Measurements from ENCODE around the gene TLE2.
"Not testable (repeated sequence)": the region's sequence is repeated elsewhere in the genome, so short reads cannot be mapped to it uniquely, and the experiment has no call there.

Gene TLE2

DNA sequence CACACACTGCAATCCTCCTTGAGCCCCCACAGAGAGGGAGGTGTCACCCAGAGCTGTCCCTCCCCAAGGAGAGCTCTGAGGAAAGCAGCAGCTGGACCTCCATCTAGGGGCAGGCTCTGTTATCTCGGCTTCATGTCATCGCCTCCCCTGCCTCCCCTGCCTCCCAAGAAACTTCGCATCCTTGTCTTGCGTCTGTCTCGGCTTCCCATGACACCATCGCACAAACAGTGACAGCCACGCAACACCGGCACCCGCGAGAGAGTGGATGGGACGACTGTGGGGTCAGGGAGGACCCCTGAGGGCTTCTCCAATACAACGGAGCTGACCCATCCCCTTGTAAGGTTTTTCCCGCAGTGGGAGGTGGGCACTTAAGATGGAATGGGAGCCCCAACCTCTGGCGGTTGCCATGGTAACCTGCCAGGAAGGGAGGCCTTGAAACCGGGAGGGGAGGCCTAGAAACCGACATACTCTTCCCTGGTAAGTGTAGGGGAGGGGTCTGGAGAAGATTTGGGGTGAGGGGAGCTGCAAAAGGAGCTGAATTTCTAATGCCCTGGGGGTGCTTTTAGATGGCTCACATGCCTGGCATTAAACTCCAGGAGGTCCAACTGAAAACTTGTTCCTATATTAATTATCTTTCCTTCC, 16.3 kb downstream of the TLE2 start:
- DNase-seq (ENCODE audit: low spot score), result no peak

DNA sequence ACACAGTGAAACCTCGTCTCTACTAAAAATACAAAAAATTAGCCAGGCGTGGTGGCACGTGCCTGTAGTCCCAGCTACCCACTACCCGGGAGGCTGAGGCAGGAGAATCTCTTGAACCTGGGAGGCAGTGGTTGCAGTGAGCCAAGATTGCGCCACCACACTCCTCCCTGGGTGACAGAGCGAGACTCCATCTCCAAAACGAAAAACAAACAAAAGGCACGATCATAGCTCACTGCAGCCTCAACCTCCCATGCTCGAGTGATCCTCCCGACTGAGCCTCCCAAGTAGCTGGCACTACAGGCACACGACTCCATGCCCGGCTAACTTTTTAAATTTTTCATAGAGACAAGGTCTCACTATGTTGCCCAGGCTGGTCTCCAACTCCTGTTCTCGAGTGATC, 17.0 kb downstream of the TLE2 start:
- DNase-seq (ENCODE audit: low spot score), result not testable (repeated sequence)

DNA sequence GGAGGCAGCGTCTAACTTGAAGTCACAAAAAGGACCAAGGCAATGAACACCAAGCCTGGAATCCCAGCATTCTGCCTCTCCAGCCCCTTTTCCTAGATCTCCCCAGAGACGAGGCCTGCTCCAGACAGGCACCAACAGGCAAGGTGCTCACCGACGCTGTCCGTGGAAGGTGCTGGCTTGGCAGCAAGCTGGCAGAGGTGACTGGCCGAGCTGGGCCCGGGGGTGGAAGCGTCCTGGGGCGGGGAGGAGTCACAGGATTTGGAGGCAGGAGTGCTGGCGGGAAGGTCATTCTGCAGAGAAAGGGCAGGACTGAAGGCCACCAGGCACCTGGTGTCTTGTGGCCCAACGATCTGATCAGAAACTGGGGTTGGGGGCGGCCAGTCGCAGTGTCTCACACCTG, 18.2 kb downstream of the TLE2 start:
- DNase-seq (ENCODE audit: low spot score), result no peak

DNA sequence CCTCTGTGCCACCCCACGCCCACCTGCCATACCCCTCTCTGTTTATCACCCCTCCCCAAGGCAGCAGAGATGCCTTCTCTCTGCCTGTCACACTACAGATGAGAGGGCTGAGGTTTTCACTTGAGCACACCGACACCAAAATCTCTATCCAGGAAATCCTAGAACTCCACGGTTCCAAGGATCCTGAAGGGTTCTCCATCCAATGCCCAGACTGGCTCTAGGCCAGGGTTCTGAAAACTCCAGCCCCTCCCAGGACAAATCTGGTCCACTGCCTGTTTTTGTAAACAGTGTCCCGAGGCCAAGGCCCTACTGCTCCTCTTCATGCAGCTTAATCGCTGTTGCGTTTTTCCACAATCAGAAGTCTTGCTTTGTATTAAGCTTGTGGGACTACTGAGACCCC, 20.1 kb downstream of the TLE2 start:
- DNase-seq (ENCODE audit: low spot score), result no peak

DNA sequence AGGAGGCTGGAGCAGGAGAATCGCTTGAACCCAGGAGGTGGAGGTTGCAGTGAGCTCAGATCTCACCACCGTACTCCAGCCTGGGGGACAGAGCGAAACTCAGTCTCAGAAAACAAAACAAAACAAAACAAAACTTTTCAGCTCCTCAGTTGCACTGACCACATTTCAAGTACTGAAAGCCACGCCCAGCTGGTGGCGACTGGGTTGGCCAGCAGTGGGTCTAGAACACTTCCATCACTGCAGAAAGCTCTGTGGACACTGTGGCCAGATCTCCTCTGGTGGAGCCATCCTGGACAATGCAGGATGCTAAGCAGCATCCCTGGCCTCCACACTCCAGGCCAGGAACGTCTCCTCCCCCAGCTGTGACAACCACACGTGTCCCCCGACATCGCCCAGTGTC, 21.1 kb downstream of the TLE2 start:
- no peak for DNase-seq (ENCODE audit: low spot score)

DNA sequence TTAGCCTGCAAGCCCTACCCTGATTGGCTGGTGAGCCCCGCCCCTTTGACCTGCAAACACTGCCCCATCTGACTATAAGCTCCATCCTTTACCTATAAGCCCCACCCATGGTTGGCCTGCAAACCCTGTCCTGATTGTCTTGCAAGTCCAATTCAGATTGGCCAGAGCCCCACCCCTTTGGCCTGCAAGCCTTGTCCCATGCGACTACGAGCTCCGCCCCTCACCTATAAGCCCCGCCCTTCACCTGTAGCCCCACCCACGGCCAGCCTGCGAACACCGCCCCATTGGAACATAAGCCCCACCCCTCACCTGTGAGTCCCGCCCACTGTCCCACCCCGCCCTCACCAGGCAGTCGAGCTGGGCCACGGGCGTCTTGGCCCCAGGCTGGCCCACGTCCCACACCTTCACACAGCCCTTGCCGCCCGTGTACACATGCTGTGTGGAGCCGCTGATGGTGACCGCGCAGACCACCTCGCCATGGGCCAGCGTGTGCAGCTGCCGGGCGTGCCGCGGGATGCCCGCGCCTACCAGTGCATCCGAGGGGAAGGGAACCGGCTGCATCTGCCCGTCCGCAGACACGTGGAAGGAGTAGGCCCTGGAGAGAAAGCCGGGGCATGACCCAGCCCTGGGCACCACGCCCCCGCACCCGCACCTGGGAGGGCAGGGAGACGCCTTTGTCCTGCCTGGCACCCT, 22.9 kb downstream of the TLE2 start:
- no peak for DNase-seq (ENCODE audit: low spot score)

DNA sequence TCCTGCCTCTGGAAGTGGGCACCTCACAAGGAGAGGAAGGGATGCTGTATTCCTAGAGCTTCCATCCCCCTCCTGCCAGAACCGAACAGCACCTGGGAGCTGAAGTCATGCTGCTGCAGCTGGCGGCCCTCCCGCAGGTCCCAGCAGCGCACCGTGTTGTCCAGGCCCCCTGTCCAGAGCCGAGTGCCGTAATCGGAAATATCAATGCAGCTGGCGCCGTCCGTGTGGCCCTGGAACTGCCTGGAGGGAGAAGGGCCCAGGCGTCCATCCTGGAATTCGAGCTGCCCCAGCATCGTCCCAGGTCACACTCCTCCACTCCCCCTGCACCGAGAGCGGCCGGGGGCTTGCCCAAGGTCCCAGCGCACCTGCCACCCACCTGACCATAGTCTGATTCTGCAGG, 23.7 kb downstream of the TLE2 start:
- DNase-seq (ENCODE audit: low spot score), result no peak

DNA sequence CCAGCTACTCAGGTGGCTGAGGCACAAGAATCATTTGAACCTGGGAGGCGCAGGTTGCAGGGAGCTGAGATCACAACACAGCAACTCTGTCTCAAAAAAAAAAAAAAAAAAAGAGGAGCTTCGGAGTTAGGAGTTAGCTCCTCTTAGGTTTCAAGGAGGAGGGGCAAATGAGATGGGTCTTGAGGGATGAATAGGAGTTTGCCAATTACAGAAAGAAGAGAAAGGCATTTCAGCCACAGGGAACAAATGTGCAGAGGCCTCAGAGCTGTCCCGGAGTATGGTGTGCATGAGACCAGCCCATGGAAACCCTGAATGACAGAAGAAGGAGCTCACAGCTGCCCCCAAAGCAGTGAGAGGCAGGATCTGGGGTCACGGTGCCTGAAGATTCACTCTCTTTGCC, 24.6 kb downstream of the TLE2 start:
- no peak for DNase-seq (ENCODE audit: low spot score)

DNA sequence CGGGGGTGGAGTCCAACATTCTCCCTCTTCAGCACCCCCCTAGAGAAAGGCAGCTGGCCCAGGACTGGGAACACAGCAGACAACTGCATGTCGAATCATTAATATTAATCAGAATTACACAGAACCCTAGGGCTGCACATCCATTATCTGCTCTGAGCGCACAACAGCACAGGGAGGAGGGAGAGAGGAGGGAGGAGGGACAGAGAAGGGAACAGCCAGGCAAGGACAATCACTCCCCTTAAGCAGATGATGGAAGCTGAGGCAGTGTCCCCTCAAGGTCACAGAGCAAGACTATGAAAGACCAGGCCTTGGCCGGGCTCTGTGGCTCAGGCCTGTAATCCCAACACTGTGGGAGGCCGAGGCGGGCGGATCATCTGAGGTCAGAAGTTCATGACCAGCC, 26.0 kb downstream of the TLE2 start:
- DNase-seq (ENCODE audit: low spot score), result no peak

DNA sequence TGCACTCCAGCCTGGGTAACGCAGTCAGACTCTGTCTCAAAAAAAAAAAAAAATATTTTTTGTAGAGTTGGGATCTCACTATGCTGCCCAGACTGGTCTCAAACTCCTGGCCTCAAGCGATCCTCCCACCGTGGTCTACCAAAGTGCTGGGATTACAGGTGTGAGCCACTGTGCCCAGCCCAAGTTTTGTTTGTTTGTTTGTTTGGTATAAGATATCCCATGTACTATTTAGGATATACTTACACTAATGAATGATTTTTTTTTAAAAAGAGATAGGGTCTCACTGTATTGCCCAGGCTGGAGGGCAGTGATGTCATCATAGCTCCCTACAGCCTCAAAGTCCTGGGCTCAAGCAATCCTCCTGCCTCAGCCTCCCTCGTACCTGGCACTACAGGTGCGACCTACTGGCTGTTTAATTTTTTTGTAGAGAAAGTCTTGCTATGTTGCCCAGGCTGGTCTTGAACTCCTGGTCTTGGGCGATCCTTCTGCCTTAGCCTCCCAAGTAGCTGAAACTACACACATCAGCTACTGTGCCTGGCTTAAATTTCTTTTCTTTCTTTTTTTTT, 27.8 kb downstream of the TLE2 start:
- DNase-seq (ENCODE audit: low spot score), result no peak

DNA sequence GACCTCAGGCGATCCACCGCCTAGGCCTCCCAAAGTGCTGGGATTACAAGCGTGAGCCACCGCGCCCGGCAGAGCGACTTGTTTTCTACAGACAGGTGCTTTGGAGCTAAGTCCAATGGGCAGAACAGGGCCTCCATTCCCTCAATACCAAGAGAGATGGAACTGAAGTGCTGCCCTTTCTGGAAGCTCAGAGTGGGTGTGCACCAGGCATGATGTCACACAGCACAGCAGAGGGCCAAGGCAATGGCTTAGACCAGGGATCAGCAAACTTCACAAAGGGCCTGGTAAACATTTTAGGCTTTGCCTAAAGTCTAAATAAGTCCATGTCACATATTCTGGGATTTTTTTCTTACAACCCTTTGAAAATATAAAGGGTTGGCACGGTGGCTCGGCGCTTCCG, 30.4 kb downstream of the TLE2 start:
- DNase-seq (ENCODE audit: low spot score), result no peak

DNA sequence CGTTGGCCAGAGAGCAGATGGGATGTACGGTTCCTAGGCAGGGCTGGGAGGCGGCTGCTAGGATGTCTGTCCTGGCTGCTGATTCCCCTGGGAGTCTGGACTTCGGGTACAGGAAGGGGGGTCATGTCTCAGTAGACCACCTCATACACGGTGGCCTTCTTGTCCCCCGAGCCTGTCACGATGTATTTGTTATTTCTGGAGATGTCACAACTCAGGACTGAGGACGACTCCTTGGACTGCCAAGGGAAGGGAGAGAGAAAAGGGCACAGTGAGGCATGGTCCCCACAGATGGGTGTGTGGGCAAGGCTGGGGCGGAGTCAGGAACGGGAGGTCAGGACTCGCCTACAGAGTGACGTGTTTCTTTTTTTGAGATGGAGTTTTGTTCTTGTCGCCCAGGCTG, 31.4 kb downstream of the TLE2 start:
- DNase-seq (ENCODE audit: low spot score), result no peak

DNA sequence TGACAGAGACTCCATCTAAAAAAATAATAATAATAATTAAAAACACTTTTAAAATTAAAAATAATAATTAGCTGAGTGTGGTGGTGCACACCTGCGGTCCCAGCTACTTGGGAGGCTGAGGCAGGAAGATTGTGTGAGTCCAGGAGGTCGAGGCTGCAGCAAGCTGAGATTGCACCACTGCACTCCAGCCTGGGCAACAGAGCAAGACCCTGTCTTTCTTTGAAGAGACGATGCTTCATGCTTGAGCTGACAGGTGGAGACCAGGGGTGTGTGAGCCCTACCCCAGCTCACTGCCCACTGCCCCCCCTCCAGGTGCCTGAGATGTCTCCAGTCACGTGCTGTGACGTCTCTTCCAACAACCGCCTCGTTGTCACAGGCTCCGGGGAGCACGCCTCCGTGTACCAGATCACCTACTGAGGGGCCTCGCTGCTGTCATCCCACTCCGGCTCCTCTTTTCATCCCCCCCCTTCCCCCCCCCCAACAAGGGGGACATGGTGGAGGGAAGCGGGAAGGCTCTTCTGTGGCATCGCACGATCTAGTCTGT, 34.4 kb downstream of the TLE2 start:
- no peak for DNase-seq (ENCODE audit: low spot score)

DNA sequence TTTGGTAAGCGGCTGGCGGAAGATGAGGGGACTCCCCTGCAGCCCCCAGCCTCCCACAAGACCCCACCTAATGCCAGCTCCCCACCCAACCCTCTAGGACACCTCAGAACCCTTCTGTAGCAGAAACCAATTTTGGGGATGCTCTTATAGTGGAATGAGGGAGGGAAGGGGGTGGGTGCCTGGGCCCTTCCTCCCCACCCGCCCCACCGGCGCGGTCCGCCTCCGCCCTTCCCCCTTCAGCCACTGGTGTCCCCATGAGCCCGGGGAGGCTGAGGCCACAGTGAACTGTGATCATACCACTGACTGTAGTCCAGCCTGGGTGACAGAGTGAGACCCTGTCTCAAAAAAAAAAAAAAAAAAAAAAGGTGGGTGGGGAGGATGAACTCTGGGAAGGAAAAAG, 35.5 kb downstream of the TLE2 start:
- no peak for DNase-seq (ENCODE audit: low spot score)

DNA sequence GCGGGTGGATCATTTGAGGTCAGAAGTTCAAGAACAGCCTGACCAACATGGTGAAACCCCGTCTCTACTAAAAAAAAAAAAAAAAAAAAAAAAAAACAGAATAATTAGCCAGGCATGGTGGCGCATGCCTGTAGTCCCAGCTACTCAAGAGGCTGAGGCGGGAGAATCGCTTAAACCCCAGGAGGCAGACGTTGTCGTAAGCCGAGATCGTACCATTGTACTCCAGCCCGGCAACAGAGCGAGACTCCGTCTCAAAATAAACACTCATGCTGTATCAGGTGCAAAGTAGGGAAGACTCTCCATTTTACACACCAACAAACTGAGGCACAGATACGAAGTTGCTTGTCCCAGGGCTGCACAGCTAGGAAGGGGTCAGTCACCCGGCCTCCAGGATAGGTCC, 36.1 kb downstream of the TLE2 start:
- DNase-seq (ENCODE audit: low spot score), result no peak

DNA sequence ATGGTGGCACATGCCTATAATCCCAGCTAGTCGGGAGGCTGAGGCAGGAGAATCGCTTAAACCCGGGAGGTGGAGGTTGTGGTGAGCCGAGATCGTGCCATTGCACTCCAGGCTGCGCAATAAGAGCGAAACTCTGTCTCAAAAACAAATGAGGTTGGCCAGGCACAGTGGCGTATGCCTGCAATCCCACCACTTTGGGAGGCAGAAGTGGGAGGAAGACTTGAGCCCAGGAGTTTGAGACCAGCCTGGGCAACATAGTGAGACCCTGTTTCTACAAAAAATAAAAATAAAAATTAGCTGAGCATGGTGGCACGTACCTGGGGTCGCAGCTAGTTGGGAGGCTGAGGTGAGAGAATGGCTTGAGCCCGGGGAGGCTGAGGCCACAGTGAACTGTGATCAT, 36.7 kb downstream of the TLE2 start:
- DNase-seq (ENCODE audit: low spot score), result not testable (repeated sequence)

DNA sequence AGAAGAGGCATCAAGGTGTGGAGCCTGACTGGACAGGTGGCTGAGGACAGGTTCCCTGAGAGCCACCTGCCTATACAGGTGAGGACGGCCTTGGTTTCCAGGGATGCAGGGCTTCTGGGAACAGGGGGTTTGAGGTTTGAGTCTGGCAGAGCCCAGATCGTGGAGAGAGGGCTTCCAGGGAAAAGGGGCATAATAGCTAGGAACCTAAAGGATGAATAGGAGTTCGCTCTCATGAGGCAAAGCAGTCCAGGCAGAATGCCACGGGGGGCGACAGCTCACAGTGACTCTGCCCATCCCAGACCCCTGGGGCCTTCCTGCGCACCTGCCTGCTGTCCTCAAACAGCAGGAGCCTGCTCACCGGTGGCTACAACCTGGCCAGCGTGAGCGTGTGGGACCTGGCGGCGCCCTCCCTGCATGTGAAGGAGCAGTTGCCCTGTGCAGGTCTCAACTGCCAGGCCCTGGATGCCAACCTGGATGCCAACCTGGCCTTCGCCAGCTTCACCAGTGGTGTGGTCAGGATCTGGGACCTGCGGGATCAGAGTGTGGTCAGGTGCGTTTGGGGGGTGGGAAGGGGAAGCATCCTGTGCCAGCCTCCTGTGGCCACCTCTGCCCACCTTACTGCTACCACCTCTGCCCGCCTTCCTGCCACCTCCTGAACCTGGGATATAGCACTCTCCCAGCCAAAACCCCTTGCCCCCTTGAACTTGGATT, 39.7 kb downstream of the TLE2 start:
- no peak for DNase-seq (ENCODE audit: low spot score)

DNA sequence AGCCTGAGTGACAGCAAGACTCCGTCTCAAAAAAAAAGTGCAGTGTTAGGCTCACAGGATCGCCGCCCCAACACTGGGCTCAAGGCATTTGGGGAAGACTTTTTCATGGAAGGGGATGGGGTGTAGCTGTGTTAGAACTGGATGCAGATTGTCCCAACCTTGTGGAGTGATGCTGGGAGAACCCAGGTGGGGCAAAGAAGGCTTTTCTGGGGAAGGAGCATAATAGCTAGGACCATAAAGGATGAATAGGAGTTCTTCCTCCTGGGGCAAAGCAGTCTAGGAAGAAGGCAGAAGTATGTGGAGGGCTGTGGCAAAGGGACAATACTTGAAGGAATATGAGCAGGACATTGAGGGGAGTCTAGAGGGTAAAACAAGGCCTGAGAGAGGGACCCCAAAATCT, 40.5 kb downstream of the TLE2 start:
- DNase-seq (ENCODE audit: low spot score), result no peak

DNA sequence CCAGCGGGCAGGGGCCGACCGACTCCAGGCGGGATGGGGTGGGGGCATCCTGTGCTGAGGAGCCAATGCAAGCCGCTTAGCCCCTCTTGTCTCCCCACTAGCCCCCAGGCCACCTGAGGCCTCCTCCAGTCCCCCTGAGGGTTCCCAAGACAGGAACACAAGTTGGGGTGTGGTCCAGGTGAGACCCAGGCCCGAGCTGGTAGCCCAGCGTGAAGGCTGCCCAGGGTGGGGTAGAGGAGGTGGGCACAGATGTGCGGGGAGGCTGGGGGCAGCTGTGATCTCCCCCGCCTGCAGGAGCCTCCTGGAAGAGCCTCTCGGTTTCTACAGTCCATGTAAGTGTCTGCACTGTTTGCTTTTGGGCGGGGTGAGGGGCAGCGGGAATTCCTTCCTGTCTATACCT, 41.3 kb downstream of the TLE2 start:
- no peak for DNase-seq (ENCODE audit: low spot score)

DNA sequence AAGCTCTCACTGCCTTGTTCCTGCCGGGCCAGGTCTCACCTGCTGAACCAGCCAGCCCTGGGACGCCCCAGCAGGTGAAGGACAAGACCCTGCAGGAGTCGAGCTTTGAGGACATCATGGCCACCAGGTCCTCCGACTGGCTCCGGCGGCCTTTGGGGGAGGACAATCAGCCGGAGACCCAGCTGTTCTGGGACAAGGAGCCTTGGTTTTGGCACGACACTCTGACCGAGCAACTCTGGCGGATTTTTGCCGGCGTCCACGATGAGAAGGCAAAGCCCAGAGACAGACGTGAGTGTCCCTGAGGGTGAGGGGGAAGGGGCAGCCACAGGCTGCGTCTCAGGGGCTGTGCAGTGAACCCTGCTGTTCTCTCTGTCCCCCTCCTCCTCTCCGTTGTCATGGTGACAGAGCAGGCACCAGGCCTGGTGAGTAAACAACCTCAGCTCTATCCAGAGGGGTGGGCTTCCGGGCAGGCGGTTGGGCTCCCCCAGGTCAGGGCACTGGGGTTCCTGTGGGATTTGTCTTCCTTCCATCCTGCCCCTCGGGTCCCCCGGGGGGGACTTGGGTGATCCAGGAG, 42.0 kb downstream of the TLE2 start:
- DNase-seq (ENCODE audit: low spot score), result no peak

DNA sequence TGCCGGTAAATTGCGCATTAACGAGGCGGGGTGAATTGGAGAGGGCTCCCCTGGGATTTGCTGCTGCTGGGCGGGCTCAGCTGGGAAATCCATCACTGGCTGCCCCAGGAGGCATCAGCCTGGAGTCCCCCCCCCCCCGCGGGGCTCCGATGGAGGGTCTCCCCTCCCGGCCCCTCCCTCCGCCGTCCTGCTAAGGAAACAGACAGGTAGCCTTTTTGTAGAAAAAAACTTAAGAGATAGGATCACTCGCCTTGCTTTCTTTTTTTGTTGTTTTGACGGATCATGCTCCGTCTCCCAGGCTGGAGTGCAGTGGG, 44.9 kb downstream of the TLE2 start:
- DNase-seq (ENCODE audit: low spot score), result no peak

DNA sequence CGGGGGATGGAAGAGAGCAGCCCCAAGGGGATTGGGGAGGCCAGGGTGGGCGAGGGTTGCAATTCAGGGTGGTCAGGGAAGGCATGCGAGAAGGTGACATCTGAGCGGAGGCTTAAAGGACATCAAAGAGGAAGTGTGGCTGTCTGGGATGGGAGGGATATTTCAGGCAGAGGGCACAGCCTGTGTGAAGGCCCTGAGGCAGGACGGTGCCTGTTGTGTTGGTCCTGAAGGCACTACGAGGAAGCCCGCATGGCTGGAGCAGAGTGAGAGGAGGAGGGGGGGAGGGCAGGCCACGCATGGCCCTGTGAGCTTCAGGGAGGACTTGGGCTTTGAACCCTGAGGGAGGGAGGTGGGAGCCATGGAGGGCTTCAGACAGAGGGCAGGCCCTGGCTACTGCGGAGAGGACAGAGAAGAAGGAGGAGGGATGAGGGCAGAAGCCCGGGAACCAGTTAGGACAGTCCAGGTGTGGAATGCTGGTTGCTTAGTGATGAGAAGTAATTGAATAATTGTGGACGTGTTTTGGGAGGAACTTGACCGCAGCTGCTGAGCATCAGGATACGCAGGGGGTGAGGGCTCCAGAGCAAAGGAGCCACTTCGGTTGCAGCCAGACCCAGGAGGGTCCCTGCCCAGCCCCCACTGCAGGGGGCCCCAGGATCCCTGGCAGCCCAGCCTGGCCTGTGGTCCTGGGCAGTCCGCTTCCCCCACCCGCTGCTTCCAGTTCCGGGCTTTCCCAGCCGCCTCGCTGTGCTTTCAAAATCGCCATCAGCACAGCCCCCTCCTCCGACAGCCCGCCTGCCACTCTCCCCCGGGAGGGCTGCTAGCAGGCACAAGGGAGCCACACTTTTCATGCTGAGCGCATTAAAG, 45.5 kb downstream of the TLE2 start:
- no peak for DNase-seq (ENCODE audit: low spot score)
